Right lobe of liver (tissue), 4 donors: ENCODE data around the gene MACROD1.

Experiments
- CTCF ChIP-seq, 4 donors: fragments of 200-600 bp in 3 of 4; fragments of 450-650 bp in 1 of 4; IDR thresholded peaks; one replicate each; pipeline versions ENCODE4 v1.5.1 to v1.8.0; 2016 to 2022; ENCODE audit warnings: antibody characterized with exemption in 4 of 4, mild to moderate bottlenecking in 2 of 4
- POLR2A ChIP-seq: fragments of 450-650 bp; IDR thresholded peaks from one replicate; pipeline ENCODE4 v1.6.1; 2017; ENCODE audit warnings: antibody characterized with exemption, mild to moderate bottlenecking
- donor health status: DM: no; HTN: no; CAD: no.
- donor health status: DM: no; HTN: no; CAD: no.
- donor health status: DM: no; HTN: yes; CAD: no.

- TF ChIP-seq CTCF (IDR thresholded peaks at IDR 0.05), result no peak
- no peak for TF ChIP-seq POLR2A
Observed at GRCh38 chr11:64026575-64027205, 139.2 kb downstream of the MACROD1 start.
